DOHH2 (cell line): ENCODE results near the gene ZSWIM2.
"Not testable (repeated sequence)": the region's sequence is repeated elsewhere in the genome, so short reads cannot be mapped to it uniquely, and the experiment has no call there.

Experiments used
- H3F3A ChIP-seq: fragments of 200-600 bp; sonication (generic), shearing (Covaris generic); 2 replicates; pipeline ENCODE4 v1.6.0; 2016; ENCODE audit warnings: antibody characterized with exemption, mild to moderate bottlenecking; ENCODE audit not compliant: control insufficient read depth, insufficient read depth
- H3K27ac ChIP-seq: fragments of 200-600 bp; sonication (generic); 2 replicates; pipeline ENCODE4 v1.5.1; 2014; ENCODE audit warnings: low read depth, mild to moderate bottlenecking, low read length, moderate library complexity
- H3K27me3 ChIP-seq: fragments of 200-600 bp; sonication (generic); 2 replicates; pipeline ENCODE4 v1.6.1; 2014; ENCODE audit warnings: mild to moderate bottlenecking, low read length, mixed read lengths; ENCODE audit not compliant: control insufficient read depth
- H3K36me3 ChIP-seq: fragments of 200-600 bp; sonication (generic); 2 replicates; pipeline ENCODE4 v1.6.1; 2014; ENCODE audit warnings: mild to moderate bottlenecking, low read length, moderate library complexity, mixed read lengths; ENCODE audit not compliant: control insufficient read depth
- H3K4me1 ChIP-seq: fragments of 200-600 bp; sonication (generic); 2 replicates; pipeline ENCODE4 v1.6.1; 2014; ENCODE audit warnings: mild to moderate bottlenecking, low read length, mixed read lengths; ENCODE audit not compliant: control insufficient read depth
- H3K4me2 ChIP-seq: fragments of 200-600 bp; sonication (generic); 2 replicates; pipeline ENCODE4 v1.6.0; 2014; ENCODE audit warnings: mild to moderate bottlenecking, low read length, moderate library complexity
- H3K4me3 ChIP-seq: fragments of 200-600 bp; sonication (generic); 2 replicates; pipeline ENCODE4 v1.5.1; 2014; ENCODE audit warnings: mild to moderate bottlenecking, low read length, mixed read lengths
- H3K79me2 ChIP-seq: fragments of 200-600 bp; sonication (generic); 2 replicates; pipeline ENCODE4 v1.6.1; 2014; ENCODE audit warnings: mild to moderate bottlenecking, low read length, mixed read lengths; ENCODE audit not compliant: control insufficient read depth
- H3K9me2 ChIP-seq: fragments of 200-600 bp; sonication (generic); replicated peaks from 2 replicates; pipeline ENCODE4 v1.6.1; 2014; ENCODE audit warnings: mild to moderate bottlenecking, low read length, mixed read lengths; ENCODE audit not compliant: control insufficient read depth
- H3K9me3 ChIP-seq: fragments of 200-600 bp; sonication (generic); 2 replicates; pipeline ENCODE4 v1.6.1; 2014; ENCODE audit warnings: antibody characterized with exemption, low read length, mixed read lengths; ENCODE audit not compliant: control insufficient read depth, insufficient read depth
- H4K20me1 ChIP-seq: fragments of 200-600 bp; sonication (generic); 2 replicates; pipeline ENCODE4 v1.6.0; 2014; ENCODE audit warnings: low read depth, mild to moderate bottlenecking, antibody characterized with exemption, low read length, moderate library complexity; ENCODE audit not compliant: control insufficient read depth, insufficient read depth
- EZH2phosphoT487 ChIP-seq: fragments of 200-600 bp; sonication (generic); IDR thresholded peaks from 2 replicates; pipeline ENCODE4 v1.6.1; 2017; ENCODE audit warnings: borderline replicate concordance, mild to moderate bottlenecking, antibody characterized with exemption, low read length, moderate library complexity, mixed read lengths
- TF ChIP-seq, protein P1 (sequence below): fragments of 200-600 bp; sonication (generic); IDR thresholded peaks from one replicate; pipeline ENCODE4 v1.5.1; 2014; ENCODE audit warnings: antibody characterized with exemption, mild to moderate bottlenecking, low read depth, low read length; ENCODE audit not compliant: poor library complexity, severe bottlenecking

The ZSWIM2 gene, protein sequence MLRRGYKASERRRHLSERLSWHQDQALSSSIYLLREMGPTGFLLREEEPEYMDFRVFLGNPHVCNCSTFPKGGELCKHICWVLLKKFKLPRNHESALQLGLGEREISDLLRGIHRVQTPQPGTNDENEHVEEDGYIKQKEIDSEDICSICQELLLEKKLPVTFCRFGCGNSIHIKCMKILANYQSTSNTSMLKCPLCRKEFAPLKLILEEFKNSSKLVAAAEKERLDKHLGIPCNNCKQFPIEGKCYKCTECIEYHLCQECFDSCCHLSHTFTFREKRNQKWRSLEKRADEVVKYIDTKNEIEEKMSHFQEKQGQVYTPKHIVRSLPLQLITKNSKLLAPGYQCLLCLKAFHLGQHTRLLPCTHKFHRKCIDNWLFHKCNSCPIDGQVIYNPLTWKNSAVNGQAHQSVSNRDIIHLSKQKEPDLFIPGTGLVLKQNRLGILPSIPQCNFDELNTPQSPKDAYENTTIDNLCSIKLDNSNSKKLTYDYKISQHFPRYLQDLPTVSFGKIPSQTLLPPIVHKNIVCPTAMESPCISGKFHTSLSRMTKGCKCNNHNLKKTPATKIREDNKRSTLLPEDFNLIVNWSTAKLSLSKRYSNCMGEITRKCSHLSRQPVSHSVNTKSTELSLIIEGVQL

DNA sequence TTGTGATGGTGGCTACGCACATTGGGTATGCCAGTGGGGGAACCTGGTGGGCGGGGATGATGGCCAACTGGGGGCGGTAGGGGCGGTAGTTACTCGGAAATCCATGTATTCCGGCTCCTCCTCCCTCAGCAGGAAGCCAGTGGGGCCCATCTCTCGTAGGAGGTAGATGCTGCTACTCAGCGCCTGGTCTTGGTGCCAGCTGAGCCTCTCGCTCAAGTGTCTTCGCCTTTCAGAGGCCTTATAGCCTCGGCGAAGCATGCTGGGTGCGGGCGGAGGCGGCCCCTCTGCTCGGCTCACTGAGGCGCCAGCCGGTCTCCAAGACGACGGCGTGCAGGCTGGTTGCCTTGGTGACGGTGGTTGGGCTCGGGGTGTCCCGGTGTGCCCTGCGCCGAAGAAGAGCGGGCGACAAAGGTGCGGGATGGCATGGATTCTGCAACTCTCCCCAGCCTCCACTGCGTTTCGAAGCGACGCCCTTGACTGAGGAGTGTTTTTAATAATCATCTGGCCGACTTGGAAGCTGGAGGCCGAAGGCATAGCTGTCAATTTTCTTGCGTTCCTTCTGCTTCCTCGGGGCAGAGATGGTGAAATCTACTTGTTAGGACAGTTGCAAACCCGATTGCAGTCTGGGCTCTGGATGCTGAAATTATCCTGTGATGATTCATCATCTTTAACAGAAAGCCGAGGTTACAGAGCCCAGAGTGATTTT is at the start of gene ZSWIM2:
Gene ZSWIM2 (minus strand): TSS at position 298 of the 706 bp plus-strand sequence. CDS start 40 bp downstream, at position 258.
- H3K9me2 ChIP-seq = no peaks in the 10 kb centered on the region
- TF ChIP-seq, protein P1, sequence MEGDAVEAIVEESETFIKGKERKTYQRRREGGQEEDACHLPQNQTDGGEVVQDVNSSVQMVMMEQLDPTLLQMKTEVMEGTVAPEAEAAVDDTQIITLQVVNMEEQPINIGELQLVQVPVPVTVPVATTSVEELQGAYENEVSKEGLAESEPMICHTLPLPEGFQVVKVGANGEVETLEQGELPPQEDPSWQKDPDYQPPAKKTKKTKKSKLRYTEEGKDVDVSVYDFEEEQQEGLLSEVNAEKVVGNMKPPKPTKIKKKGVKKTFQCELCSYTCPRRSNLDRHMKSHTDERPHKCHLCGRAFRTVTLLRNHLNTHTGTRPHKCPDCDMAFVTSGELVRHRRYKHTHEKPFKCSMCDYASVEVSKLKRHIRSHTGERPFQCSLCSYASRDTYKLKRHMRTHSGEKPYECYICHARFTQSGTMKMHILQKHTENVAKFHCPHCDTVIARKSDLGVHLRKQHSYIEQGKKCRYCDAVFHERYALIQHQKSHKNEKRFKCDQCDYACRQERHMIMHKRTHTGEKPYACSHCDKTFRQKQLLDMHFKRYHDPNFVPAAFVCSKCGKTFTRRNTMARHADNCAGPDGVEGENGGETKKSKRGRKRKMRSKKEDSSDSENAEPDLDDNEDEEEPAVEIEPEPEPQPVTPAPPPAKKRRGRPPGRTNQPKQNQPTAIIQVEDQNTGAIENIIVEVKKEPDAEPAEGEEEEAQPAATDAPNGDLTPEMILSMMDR = no peak
- TF ChIP-seq EZH2phosphoT487 = no peak
- H3K79me2 ChIP-seq = no peaks in the 10 kb centered on the region
- H3K9me3 ChIP-seq = no peaks in the 10 kb centered on the region
- no peaks in the 10 kb centered on the region; the same call in 1 of the 2 replicates for H3K27me3 ChIP-seq
- H3K4me1 ChIP-seq = no peaks in the 10 kb centered on the region
- H3K4me3 ChIP-seq = no peak within 1 kb of the TSS
- H3K27ac ChIP-seq = no peak within 1 kb of the TSS
- no peaks in the 10 kb centered on the region for H4K20me1 ChIP-seq
- H3K4me2 ChIP-seq = no peak within 1 kb of the TSS
- no peaks in the 10 kb centered on the region for H3F3A ChIP-seq
- no peaks in the 10 kb centered on the region for H3K36me3 ChIP-seq

DNA sequence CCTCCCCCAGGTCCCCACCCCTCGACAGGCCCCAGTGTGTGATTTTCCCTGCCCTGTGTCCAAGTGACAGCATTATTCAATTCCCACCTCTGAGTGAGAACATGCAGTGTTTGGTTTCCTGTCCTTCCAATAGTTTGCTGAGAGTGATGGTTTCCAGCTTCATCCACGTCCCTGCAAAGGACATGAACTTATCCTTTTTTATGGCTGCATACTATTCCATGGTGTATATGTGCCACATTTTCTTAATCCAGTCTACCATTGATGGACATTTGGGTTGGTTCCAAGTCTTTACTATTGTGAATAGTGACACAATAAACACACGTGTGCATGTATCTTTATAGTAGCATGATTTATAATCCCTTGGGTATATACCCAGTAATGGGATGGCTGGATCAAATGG is 47.2 kb upstream of the ZSWIM2 start:
- not testable (repeated sequence) for H3K9me2 ChIP-seq, H4K20me1 ChIP-seq, H3K4me1 ChIP-seq, H3K27ac ChIP-seq, H3K4me3 ChIP-seq, H3K36me3 ChIP-seq, H3K79me2 ChIP-seq, H3K4me2 ChIP-seq, H3K9me3 ChIP-seq, H3F3A ChIP-seq, H3K27me3 ChIP-seq

DNA sequence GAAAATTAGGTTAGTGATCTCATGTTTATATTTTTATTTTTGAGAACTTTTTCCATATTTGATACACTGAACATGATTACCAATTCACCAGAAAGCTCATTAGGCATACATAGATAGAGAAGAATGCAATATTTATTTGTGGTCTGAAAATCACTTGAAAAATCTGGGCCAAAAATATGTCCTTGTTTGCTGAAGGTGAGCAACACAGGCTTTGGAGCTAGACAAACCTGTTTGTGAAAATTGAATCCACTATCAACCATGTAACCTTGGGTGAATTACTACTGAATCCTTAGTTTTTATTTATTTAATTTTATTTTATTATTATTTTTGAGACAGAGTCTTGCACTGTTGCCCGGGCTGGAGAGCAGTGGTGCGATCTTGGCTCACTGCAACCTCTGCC is 46.5 kb upstream of the ZSWIM2 start:
- no peaks in the 10 kb centered on the region for H3K9me2 ChIP-seq
- no peaks in the 10 kb centered on the region for H3K9me3 ChIP-seq
- H3K4me1 ChIP-seq = no peaks in the 10 kb centered on the region

More for the DNA sequence above, 46.5 kb upstream of the ZSWIM2 start:
- H3K36me3 ChIP-seq = no peaks in the 10 kb centered on the region
- H3K27me3 ChIP-seq = no peaks in the 10 kb centered on the region
- TF ChIP-seq EZH2phosphoT487 = no peak
- TF ChIP-seq, protein P1 = no peak
- H4K20me1 ChIP-seq = no peaks in the 10 kb centered on the region
- H3F3A ChIP-seq = no peaks in the 10 kb centered on the region
- no peaks in the 10 kb centered on the region for H3K79me2 ChIP-seq
- H3K27ac ChIP-seq = no peak overlapping the region
- H3K4me2 ChIP-seq = no peak overlapping the region
- no peak overlapping the region for H3K4me3 ChIP-seq
